Breast epithelium (tissue), 3 donors: ENCODE results near the gene LPAR1.

ENCODE experiments used
- CTCF ChIP-seq, 3 donors: fragments of 450-650 bp; IDR thresholded peaks; one replicate each; pipeline ENCODE4 v1.5.1; 2016 to 2017; ENCODE audit warnings: antibody characterized with exemption in 3 of 3, mild to moderate bottlenecking in 3 of 3, moderate library complexity in 3 of 3
- POLR2A ChIP-seq: fragments of 450-650 bp; IDR thresholded peaks from one replicate; pipeline ENCODE4 v1.6.1; 2016; ENCODE audit warnings: antibody characterized with exemption, mild to moderate bottlenecking, moderate library complexity
- POLR2AphosphoS5 ChIP-seq, 3 donors: sonication (generic); formaldehyde crosslinking; IDR thresholded peaks; one replicate each; pipeline ENCODE4 v1.6.1; 2017; ENCODE audit warnings: antibody characterized with exemption in 3 of 3

- TF ChIP-seq POLR2AphosphoS5 (IDR thresholded peaks at IDR 0.05) (no peak), CTCF (IDR thresholded peaks at IDR 0.05) (no peak), POLR2A (no peak)
Observed at GRCh38 chr9:110847671-110848070, 190.6 kb downstream of the LPAR1 start.
